Fibroblast of lung (primary cell): Measurements from ENCODE around the gene ARRB1.

Experiments
- EZH2 ChIP-seq: IDR thresholded peaks from 2 replicates; pipeline ENCODE4 v1.5.1; 2012; ENCODE audit warnings: low read length, control low read depth, mild to moderate bottlenecking; ENCODE audit errors: missing control alignments
- TF ChIP-seq, protein P1 (sequence below), 2 donors: IDR thresholded peaks in 1 of 2; conservative IDR thresholded peaks in 1 of 2; 1 replicate in 1 of 2; 2 replicates in 1 of 2; pipeline ENCODE4 v1.5.1; 2011 to 2012; ENCODE audit warnings: low read length in 2 of 2, control low read depth in 1 of 2, inconsistent platforms in 1 of 2, low read depth in 1 of 2, mild to moderate bottlenecking in 1 of 2

DNA sequence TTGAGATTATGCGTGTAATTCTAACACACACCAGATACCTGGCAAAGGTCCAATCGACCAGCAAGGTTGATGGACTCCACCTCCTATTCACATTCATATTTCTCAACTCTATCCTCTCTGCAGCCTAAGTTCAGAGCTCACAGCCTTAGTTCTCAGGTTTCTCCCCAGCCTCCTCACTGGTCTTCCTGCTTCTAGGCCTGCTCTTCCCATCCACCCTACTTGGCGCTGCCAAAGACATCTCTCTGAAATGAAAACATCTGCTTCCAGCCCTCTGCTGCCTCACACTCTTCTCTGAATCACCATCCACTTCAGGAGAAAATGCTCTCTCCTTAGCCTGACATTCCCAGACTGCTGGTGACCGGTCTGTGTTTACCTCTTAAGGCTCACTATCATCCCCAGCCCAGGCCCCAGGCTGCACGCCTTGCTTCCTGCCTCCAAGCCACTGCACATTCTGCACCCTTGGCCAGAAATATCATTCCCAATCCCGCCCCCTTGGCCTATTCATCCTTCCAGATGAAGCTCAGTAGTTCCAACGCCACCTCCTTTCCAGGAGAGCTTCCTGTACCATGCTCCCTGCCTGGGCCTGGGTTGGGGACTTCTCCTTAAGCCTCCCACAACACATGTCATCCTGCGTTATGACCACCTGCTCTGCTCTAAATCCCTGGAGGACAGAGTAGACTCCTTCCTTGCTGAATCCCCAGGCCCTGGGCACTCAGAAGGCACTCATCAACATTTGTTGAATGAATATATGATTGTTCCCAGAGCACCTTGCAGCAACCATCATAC, 3.5 kb downstream of the ARRB1 start:
- TF ChIP-seq, protein P1, sequence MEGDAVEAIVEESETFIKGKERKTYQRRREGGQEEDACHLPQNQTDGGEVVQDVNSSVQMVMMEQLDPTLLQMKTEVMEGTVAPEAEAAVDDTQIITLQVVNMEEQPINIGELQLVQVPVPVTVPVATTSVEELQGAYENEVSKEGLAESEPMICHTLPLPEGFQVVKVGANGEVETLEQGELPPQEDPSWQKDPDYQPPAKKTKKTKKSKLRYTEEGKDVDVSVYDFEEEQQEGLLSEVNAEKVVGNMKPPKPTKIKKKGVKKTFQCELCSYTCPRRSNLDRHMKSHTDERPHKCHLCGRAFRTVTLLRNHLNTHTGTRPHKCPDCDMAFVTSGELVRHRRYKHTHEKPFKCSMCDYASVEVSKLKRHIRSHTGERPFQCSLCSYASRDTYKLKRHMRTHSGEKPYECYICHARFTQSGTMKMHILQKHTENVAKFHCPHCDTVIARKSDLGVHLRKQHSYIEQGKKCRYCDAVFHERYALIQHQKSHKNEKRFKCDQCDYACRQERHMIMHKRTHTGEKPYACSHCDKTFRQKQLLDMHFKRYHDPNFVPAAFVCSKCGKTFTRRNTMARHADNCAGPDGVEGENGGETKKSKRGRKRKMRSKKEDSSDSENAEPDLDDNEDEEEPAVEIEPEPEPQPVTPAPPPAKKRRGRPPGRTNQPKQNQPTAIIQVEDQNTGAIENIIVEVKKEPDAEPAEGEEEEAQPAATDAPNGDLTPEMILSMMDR (conservative IDR thresholded peaks at IDR 0.05 in 1 of 2, IDR thresholded peaks at IDR 0.05 in 1 of 2; ENCODE audit: low read depth in 1 of 2, low read length in 2 of 2) = no peak
- TF ChIP-seq EZH2 = no peak
